ENCODE data around the gene TPT1. TPM values are rescaled to one million over a fixed set of nuclear protein-coding genes. Genes with fewer than 3 reads are reported as not detected.

TPT1 gene
- total RNA-seq, 1 experiment from 2014 or later, result 2,237 TPM

DNA sequence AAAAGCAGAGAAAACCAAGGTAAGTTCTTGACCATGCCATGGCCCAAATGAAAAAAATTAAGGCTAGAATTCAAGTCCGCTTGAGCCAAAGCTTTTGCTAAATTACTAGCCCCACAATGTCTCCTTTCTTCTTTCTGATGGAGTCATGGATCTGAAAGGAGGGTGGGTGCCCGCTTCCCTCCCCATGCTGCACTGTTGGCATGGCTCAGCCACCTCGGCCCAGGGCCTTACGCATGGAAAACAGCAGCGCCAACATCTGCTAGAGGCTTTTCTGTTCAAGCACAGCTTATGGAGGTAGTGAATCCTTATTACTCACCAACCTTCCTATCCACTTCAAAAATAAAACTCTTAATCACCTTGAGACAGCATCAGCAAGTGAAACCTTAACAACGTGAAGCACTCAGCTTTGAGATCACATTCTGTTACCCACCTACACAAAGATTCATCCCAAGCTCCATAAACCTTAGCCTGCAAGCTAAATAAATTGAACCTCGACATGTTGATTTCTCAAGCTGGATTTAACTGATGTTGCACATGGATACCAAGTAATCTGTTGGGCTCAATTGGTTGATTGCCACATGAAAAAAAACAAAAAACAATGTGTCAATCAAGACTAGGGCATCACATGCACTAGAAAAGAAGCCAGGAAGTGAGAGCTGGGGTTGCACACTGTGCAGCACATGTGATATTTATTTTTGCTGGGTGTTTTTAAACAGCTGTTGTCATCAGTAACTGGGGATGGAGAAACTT is 43.4 kb downstream of the TPT1 start:
- H3K4me1 ChIP-seq (replicated peaks; ENCODE audit: insufficient read depth), result peaks cover 8% of the 10 kb centered on the region
- H3K4me2 ChIP-seq, result no peak overlapping the region
- peaks cover 17% of the 10 kb centered on the region; the same call in 1 of the 2 replicates for H3F3A ChIP-seq (ENCODE audit: insufficient read depth, low read depth)
- H3K27ac ChIP-seq, result no peak overlapping the region
- no peaks in the 10 kb centered on the region for H3K9me3 ChIP-seq (ENCODE audit: insufficient read depth, low read depth)
- TF ChIP-seq EZH2 (IDR thresholded peaks at IDR 0.05; ENCODE audit: low read depth), result no peak
- TF ChIP-seq, protein P1, sequence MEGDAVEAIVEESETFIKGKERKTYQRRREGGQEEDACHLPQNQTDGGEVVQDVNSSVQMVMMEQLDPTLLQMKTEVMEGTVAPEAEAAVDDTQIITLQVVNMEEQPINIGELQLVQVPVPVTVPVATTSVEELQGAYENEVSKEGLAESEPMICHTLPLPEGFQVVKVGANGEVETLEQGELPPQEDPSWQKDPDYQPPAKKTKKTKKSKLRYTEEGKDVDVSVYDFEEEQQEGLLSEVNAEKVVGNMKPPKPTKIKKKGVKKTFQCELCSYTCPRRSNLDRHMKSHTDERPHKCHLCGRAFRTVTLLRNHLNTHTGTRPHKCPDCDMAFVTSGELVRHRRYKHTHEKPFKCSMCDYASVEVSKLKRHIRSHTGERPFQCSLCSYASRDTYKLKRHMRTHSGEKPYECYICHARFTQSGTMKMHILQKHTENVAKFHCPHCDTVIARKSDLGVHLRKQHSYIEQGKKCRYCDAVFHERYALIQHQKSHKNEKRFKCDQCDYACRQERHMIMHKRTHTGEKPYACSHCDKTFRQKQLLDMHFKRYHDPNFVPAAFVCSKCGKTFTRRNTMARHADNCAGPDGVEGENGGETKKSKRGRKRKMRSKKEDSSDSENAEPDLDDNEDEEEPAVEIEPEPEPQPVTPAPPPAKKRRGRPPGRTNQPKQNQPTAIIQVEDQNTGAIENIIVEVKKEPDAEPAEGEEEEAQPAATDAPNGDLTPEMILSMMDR (conservative IDR thresholded peaks at IDR 0.05), result no peak
- H3K79me2 ChIP-seq (ENCODE audit: low read depth), result no peaks in the 10 kb centered on the region
- no peaks in the 10 kb centered on the region for H3K36me3 ChIP-seq (ENCODE audit: low read depth)
- no peaks in the 10 kb centered on the region for H3K27me3 ChIP-seq (ENCODE audit: insufficient read depth, low read depth)
- CTCF ChIA-PET, result no interaction called here
- H4K20me1 ChIP-seq (ENCODE audit: insufficient read depth), result no peaks in the 10 kb centered on the region
- H3K9me2 ChIP-seq (ENCODE audit: insufficient read depth), result no peaks in the 10 kb centered on the region
- no TSS peak for BruUV-seq (replicated peaks)
- POLR2A ChIA-PET (ENCODE audit: unreplicated experiment), result interaction anchor here (0.5 kb wide), 1 partner anchor 584 kb away, joined by 3 read pairs; no protein-coding TSS in a partner anchor
- H2AFZ ChIP-seq, result no peak overlapping the region
- intact Hi-C loops (cut with micrococcal nuclease; ENCODE audit: unreplicated experiment), result no loop called here
- no peak overlapping the region for H3K4me3 ChIP-seq
- no peak for DNase-seq

DNA sequence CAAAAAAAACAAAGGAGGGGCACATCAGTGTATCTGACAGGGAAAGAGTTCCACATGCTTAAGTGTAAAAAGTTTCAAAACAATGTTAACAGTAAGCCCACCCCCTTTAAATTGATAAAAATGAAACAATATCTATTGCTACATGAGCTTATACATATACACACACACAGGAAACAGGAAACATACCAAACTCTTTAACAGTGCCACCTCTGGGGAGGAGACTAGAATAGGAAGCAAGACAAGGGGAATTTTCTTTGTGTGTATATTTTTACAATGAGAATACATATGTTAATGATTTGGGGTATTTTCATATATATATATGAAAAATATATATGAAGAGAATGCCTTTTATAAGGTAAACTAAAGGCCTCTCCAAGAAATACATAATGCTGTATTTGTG is 44.7 kb downstream of the TPT1 start:
- H3K27ac ChIP-seq, result no peak overlapping the region
- intact Hi-C loops (cut with micrococcal nuclease; ENCODE audit: unreplicated experiment), result no loop called here
- no TSS peak for BruUV-seq (replicated peaks)
- peaks cover 30% of the 10 kb centered on the region for H3F3A ChIP-seq (ENCODE audit: insufficient read depth, low read depth)
- H3K4me1 ChIP-seq (replicated peaks; ENCODE audit: insufficient read depth), result peaks cover 20% of the 10 kb centered on the region
- H3K9me3 ChIP-seq (ENCODE audit: insufficient read depth, low read depth), result no peaks in the 10 kb centered on the region
- H2AFZ ChIP-seq, result no peak overlapping the region
- no peak overlapping the region for H3K4me3 ChIP-seq
- CTCF ChIA-PET, result no interaction called here
- H3K27me3 ChIP-seq (ENCODE audit: insufficient read depth, low read depth), result no peaks in the 10 kb centered on the region
- POLR2A ChIA-PET (ENCODE audit: unreplicated experiment), result interaction anchor here (0.6 kb wide), 1 partner anchor 248 kb away, joined by 6 read pairs; no protein-coding TSS in a partner anchor
- H4K20me1 ChIP-seq (ENCODE audit: insufficient read depth), result no peaks in the 10 kb centered on the region
- no peak overlapping the region for H3K4me2 ChIP-seq
- TF ChIP-seq EZH2 (IDR thresholded peaks at IDR 0.05; ENCODE audit: low read depth), result no peak
- TF ChIP-seq, protein P1 (conservative IDR thresholded peaks at IDR 0.05), result no peak
- no peaks in the 10 kb centered on the region for H3K36me3 ChIP-seq (ENCODE audit: low read depth)
- no peaks in the 10 kb centered on the region for H3K79me2 ChIP-seq (ENCODE audit: low read depth)
- no peaks in the 10 kb centered on the region for H3K9me2 ChIP-seq (ENCODE audit: insufficient read depth)
- no peak for DNase-seq

GRCh38 chr13:45295536-45295935 is 45.4 kb downstream of the TPT1 start:
- intact Hi-C loops (cut with micrococcal nuclease; ENCODE audit: unreplicated experiment), result no loop called here
- Histone ChIP-seq H3F3A (ENCODE audit: insufficient read depth, low read depth) (peaks cover 38% of the 10 kb centered on the region), H3K4me2 (no peak overlapping the region), H3K4me1 (replicated peaks; ENCODE audit: insufficient read depth) (peaks cover 26% of the 10 kb centered on the region), H3K9me3 (ENCODE audit: insufficient read depth, low read depth) (no peaks in the 10 kb centered on the region), H3K27ac (no peak overlapping the region), H3K4me3 (no peak overlapping the region), H3K79me2 (ENCODE audit: low read depth) (no peaks in the 10 kb centered on the region), H3K27me3 (ENCODE audit: insufficient read depth, low read depth) (no peaks in the 10 kb centered on the region), H4K20me1 (ENCODE audit: insufficient read depth) (no peaks in the 10 kb centered on the region), H3K36me3 (ENCODE audit: low read depth) (no peaks in the 10 kb centered on the region), H2AFZ (no peak overlapping the region), H3K9me2 (ENCODE audit: insufficient read depth) (no peaks in the 10 kb centered on the region)
- ChIA-PET CTCF (no interaction called here), POLR2A (ENCODE audit: unreplicated experiment) (no interaction called here)
- BruUV-seq (replicated peaks), result no TSS peak
- TF ChIP-seq, protein P1 (conservative IDR thresholded peaks at IDR 0.05), result no peak
- no peak for TF ChIP-seq EZH2 (IDR thresholded peaks at IDR 0.05; ENCODE audit: low read depth)
- DNase-seq, result no peak
